Esophagus muscularis mucosa (tissue), 3 donors: ENCODE measurements around the gene PDGFC.

Source experiments
- POLR2AphosphoS5 ChIP-seq, 2 donors: sonication (generic); formaldehyde crosslinking; IDR thresholded peaks; one replicate each; pipeline ENCODE4 v1.6.1; 2017; ENCODE audit warnings: antibody characterized with exemption in 2 of 2
- TF ChIP-seq, protein P1 (sequence below), 3 experiments: fragments of 200-600 bp in 2 of 3; fragments of 450-650 bp in 1 of 3; sonication (generic) in 2 of 3; IDR thresholded peaks; one replicate each; pipeline ENCODE4 v1.5.1; 2017 to 2019; ENCODE audit warnings: antibody characterized with exemption in 3 of 3, mild to moderate bottlenecking in 2 of 3, moderate library complexity in 1 of 3

DNA sequence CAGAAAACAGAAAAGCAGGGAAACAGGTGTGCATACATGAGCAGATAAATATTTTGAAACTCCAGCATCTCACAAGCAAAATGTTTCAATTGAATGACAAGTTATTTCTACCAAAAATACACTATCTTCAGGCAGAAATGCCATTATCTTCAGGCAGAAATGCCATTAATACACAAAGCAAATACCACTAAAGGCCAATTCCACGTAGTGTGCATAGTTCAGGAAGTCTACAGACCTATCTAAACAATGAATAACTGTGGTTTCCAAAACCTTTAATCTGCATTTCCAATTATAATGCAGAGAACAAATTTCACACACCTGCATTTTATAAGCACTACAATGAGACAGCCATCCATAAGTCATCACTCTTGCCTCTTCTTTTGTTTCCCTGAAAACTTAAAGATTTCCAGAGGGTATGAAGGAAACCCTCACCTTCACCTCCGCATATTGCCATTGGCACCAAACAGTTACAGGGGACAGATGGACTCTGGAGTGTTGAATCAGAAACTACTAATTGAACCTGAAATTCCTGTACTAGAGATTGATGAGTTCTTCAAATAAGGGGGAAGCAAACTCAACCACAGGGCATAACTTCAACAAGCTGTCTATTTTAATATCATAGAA, 179.0 kb downstream of the PDGFC start:
- TF ChIP-seq, protein P1, sequence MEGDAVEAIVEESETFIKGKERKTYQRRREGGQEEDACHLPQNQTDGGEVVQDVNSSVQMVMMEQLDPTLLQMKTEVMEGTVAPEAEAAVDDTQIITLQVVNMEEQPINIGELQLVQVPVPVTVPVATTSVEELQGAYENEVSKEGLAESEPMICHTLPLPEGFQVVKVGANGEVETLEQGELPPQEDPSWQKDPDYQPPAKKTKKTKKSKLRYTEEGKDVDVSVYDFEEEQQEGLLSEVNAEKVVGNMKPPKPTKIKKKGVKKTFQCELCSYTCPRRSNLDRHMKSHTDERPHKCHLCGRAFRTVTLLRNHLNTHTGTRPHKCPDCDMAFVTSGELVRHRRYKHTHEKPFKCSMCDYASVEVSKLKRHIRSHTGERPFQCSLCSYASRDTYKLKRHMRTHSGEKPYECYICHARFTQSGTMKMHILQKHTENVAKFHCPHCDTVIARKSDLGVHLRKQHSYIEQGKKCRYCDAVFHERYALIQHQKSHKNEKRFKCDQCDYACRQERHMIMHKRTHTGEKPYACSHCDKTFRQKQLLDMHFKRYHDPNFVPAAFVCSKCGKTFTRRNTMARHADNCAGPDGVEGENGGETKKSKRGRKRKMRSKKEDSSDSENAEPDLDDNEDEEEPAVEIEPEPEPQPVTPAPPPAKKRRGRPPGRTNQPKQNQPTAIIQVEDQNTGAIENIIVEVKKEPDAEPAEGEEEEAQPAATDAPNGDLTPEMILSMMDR (IDR thresholded peaks at IDR 0.05): no peak
- no peak for TF ChIP-seq POLR2AphosphoS5 (IDR thresholded peaks at IDR 0.05)
